ENCODE data around the gene PLEKHM3.

Gene PLEKHM3

GRCh38 chr2:207790898-207791297 lies 234.4 kb downstream of the PLEKHM3 start:
- no peak for DNase-seq (ENCODE audit: low spot score)

GRCh38 chr2:207787800-207788199 lies 237.5 kb downstream of the PLEKHM3 start:
- DNase-seq (ENCODE audit: low spot score): no peak

- no peak for DNase-seq (ENCODE audit: low spot score)
These were observed 238.3 kb downstream of the PLEKHM3 start for GRCh38 chr2:207787017-207787416.

- no peak for DNase-seq (ENCODE audit: low spot score)
These were observed 240.4 kb downstream of the PLEKHM3 start for GRCh38 chr2:207784898-207785297.

- no peak for DNase-seq (ENCODE audit: low spot score)
These were observed 241.8 kb downstream of the PLEKHM3 start for GRCh38 chr2:207783514-207783913.

GRCh38 chr2:207782238-207783030 lies 242.9 kb downstream of the PLEKHM3 start:
- no peak for DNase-seq (ENCODE audit: low spot score)

GRCh38 chr2:207779523-207779922 lies 245.8 kb downstream of the PLEKHM3 start:
- DNase-seq (ENCODE audit: low spot score): no peak

GRCh38 chr2:207778298-207778882 lies 246.9 kb downstream of the PLEKHM3 start:
- no peak for DNase-seq (ENCODE audit: low spot score)

GRCh38 chr2:207777124-207777523 lies 248.2 kb downstream of the PLEKHM3 start:
- no peak for DNase-seq (ENCODE audit: low spot score)

- no peak for DNase-seq (ENCODE audit: low spot score)
These were observed 249.9 kb downstream of the PLEKHM3 start for GRCh38 chr2:207775473-207775872.

- DNase-seq (ENCODE audit: low spot score): no peak
These were observed 252.5 kb downstream of the PLEKHM3 start for GRCh38 chr2:207772844-207773205.

- DNase-seq (ENCODE audit: low spot score): no peak
These were observed 253.1 kb downstream of the PLEKHM3 start for GRCh38 chr2:207772081-207772843.

GRCh38 chr2:207771421-207771820 lies 253.9 kb downstream of the PLEKHM3 start:
- no peak for DNase-seq (ENCODE audit: low spot score)

All from globus pallidus (tissue), 1 donor.